B cell (primary cell): ENCODE measurements around the gene SCAI. TPM values are rescaled to one million over a fixed set of nuclear protein-coding genes. Genes with fewer than 3 reads are reported as not detected.
A peak's percentile ranks its signal among the peaks of the same experiment; 100 is the strongest.

Source experiments
- ATAC-seq: fragments of 200-7000 bp; cut with Tn5 transposase; one replicate; pipeline ENCODE4 v1.10.0; 2021; ENCODE audit warnings: low read depth, mild to moderate bottlenecking, moderate number of reproducible peaks, moderate library complexity
- CTCF ChIA-PET: fragments of 350-600 bp; sonication (Branson Sonifier 250); formaldehyde crosslinking; loops from one replicate; lab custom pipeline; 2021; ENCODE audit warnings: antibody characterized with exemption, inconsistent platforms; lab: Charles Lee
- POLR2A ChIA-PET: fragments of 350-600 bp; sonication (Branson Sonifier 250); formaldehyde crosslinking; loops from one replicate; lab custom pipeline; 2021; ENCODE audit warnings: antibody characterized with exemption; lab: Charles Lee
- DNase-seq: peaks from one replicate; pipeline ENCODE4 v3.0.0; 2013
- H2AFZ ChIP-seq: 2 replicates; pipeline ENCODE4 v1.6.1; 2012; ENCODE audit warnings: mild to moderate bottlenecking, low read depth, low read length; ENCODE audit not compliant: insufficient read depth, poor library complexity, severe bottlenecking
- H3K27ac ChIP-seq, 2 donors: 1 replicate in 1 of 2; 2 replicates in 1 of 2; pipeline ENCODE4 v1.5.1; 2012 to 2013; ENCODE audit warnings: low read length in 2 of 2, mild to moderate bottlenecking in 2 of 2, moderate library complexity in 1 of 2
- H3K27me3 ChIP-seq, 4 experiments: fragments of 200-600 bp in 1 of 4; sonication (generic) in 1 of 4; replicated peaks in 1 of 4; 1 replicate in 2 of 4; 2 replicates in 2 of 4; pipeline versions ENCODE4 v1.6.1 to v1.7.0; 2013 to 2016; ENCODE audit warnings: low read length in 3 of 4, mild to moderate bottlenecking in 2 of 4, mixed read lengths in 1 of 4, moderate library complexity in 1 of 4; ENCODE audit not compliant: insufficient read depth in 4 of 4, control insufficient read depth in 3 of 4; ENCODE audit errors: control extremely low read depth in 1 of 4
- H3K36me3 ChIP-seq, 2 experiments: replicated peaks in 1 of 2; 1 replicate in 1 of 2; 2 replicates in 1 of 2; pipeline versions ENCODE4 v1.6.1 to v1.7.1; 2013; ENCODE audit warnings: low read length in 1 of 2; ENCODE audit not compliant: insufficient read depth in 2 of 2, control insufficient read depth in 1 of 2; ENCODE audit errors: control extremely low read depth in 1 of 2, extremely low read depth in 1 of 2
- H3K4me1 ChIP-seq, 2 donors: fragments of 200-600 bp in 1 of 2; sonication (generic) in 1 of 2; 1 replicate in 1 of 2; 2 replicates in 1 of 2; pipeline versions ENCODE4 v1.5.1 to v1.6.1; 2013 to 2017; ENCODE audit warnings: low read length in 2 of 2; ENCODE audit not compliant: control insufficient read depth in 2 of 2, insufficient read depth in 2 of 2
- H3K4me2 ChIP-seq: replicated peaks from 2 replicates; pipeline ENCODE3; 2012; ENCODE audit warnings: mild to moderate bottlenecking, low read depth, low read length; ENCODE audit not compliant: poor library complexity, severe bottlenecking
- H3K4me3 ChIP-seq, 5 experiments: fragments of 200-600 bp in 1 of 5; sonication (generic) in 1 of 5; 1 replicate in 3 of 5; 2 replicates in 2 of 5; pipeline versions ENCODE4 v1.5.1 to v1.7.0; 2011 to 2016; ENCODE audit warnings: low read length in 4 of 5, mild to moderate bottlenecking in 4 of 5, low read depth in 2 of 5, control low read depth in 1 of 5, moderate library complexity in 1 of 5; ENCODE audit not compliant: insufficient read depth in 1 of 5; ENCODE audit errors: control extremely low read depth in 1 of 5, extremely low read depth in 1 of 5
- H3K79me2 ChIP-seq: fragments of 200-600 bp; sonication (generic); one replicate; pipeline ENCODE4 v1.6.0; 2016; ENCODE audit warnings: low read length; ENCODE audit not compliant: control insufficient read depth, insufficient read depth
- H3K9ac ChIP-seq: fragments of 200-600 bp; sonication (generic); 2 replicates; pipeline ENCODE4 v1.6.1; 2017; ENCODE audit warnings: mild to moderate bottlenecking, low read length, moderate library complexity
- H3K9me3 ChIP-seq, 3 donors: one replicate each; pipeline versions ENCODE4 v1.6.1 to v1.7.1; 2013; ENCODE audit warnings: low read length in 2 of 3; ENCODE audit not compliant: control insufficient read depth in 2 of 3, insufficient read depth in 1 of 3; ENCODE audit errors: control extremely low read depth in 1 of 3
- H4K20me1 ChIP-seq: 2 replicates; pipeline ENCODE4 v1.6.0; 2012; ENCODE audit warnings: mild to moderate bottlenecking, low read length; ENCODE audit not compliant: insufficient read depth, control insufficient read depth, poor library complexity, severe bottlenecking
- H3K27ac Mint-ChIP-seq: one replicate; pipeline ENCODE4 v1.8.0; 2021; ENCODE audit warnings: mixed read lengths
- H3K27me3 Mint-ChIP-seq: one replicate; pipeline ENCODE4 v1.8.0; 2021; ENCODE audit warnings: mixed read lengths
- H3K4me1 Mint-ChIP-seq: one replicate; pipeline ENCODE4 v1.8.0; 2021; ENCODE audit warnings: mixed read lengths
- H3K4me3 Mint-ChIP-seq: one replicate; pipeline ENCODE4 v1.8.0; 2021; ENCODE audit warnings: mixed read lengths
- H3K9me3 Mint-ChIP-seq: one replicate; pipeline ENCODE4 v1.8.0; 2022; ENCODE audit warnings: mixed read lengths; ENCODE audit not compliant: insufficient read depth
- CTCF ChIP-seq: fragments of 200-600 bp; IDR thresholded peaks from one replicate; pipeline ENCODE4 v1.8.0; 2022; ENCODE audit warnings: antibody characterized with exemption, mild to moderate bottlenecking
- EZH2 ChIP-seq: IDR thresholded peaks from 2 replicates; pipeline ENCODE4 v1.6.1; 2012; ENCODE audit warnings: borderline replicate concordance, low read depth, mild to moderate bottlenecking, moderate library complexity, low read length; ENCODE audit not compliant: insufficient read depth, poor library complexity, severe bottlenecking
- WGBS: methylation state at CpG from one replicate; pipeline ENCODE4 v1.1.5; 2013; ENCODE audit warnings: missing lambda C conversion rate; ENCODE audit not compliant: insufficient coverage; 5-methylcytosine and 5-hydroxymethylcytosine counted together
- intact Hi-C: fragments of 100-400 bp; cut with micrococcal nuclease; formaldehyde crosslinking; loops from one replicate; pipeline ENCODE4 v1.10.0; 2022
- polyA plus RNA-seq: library from polyadenylated mRNA; depleted of rRNA; stranded (reverse); fragments of >200 nt; gene quantifications from 2 replicates; pipeline ENCODE4 v1.2.3, GENCODE V29; 2012
- total RNA-seq, 2 donors: library from RNA; stranded (reverse); fragments of 120-200 nt in 1 of 2; gene quantifications; 1 replicate in 1 of 2; 2 replicates in 1 of 2; pipeline versions ENCODE4 v1.2.3 to v1.2.4, GENCODE V29; 2013 to 2022

Gene SCAI
- total and polyA plus RNA-seq, 2 donors (not counting 1 experiment from before 2014, with no cell fraction given), result 3.8 to 19.8 TPM

GRCh38 chr9:124894035-124894740 lies 249.1 kb downstream of the SCAI start:
- H2AFZ ChIP-seq, result no peak overlapping the region

More at GRCh38 chr9:124894035-124894740, 249.1 kb downstream of the SCAI start:
- Histone ChIP-seq H3K4me3 (no peak overlapping the region), H3K27me3 (no peaks in the 10 kb centered on the region), H4K20me1 (peaks cover 6% of the 10 kb centered on the region), H3K4me2 (no peak overlapping the region), H3K4me1 (no peaks in the 10 kb centered on the region), H3K27ac (no peak overlapping the region), H3K9me3 (no peaks in the 10 kb centered on the region), H3K79me2 (peaks cover 11% of the 10 kb centered on the region), H3K36me3 (peaks cover 0 to 54% of the 10 kb centered on the region in 2 experiments), H3K9ac (no peak overlapping the region)
- no peaks in the 10 kb centered on the region for H3K27me3 Mint-ChIP-seq
- ChIA-PET CTCF (interaction anchor here (0.6 to 2.5 kb wide), 13 partner anchors 12 to 145 kb away, joined by 3 to 23 read pairs (median 5); partner anchors contain the start of genes ARPC5L, NR6A1, RPL35 and WDR38), POLR2A (no interaction called here)
- H3K4me3 Mint-ChIP-seq, result no peak overlapping the region
- TF ChIP-seq CTCF (no peak), EZH2 (no peak)
- DNase-seq, result no peak
- 87% methylated on average over 3 of the region's 9 CpGs for WGBS
- H3K9me3 Mint-ChIP-seq, result no peaks in the 10 kb centered on the region
- peak overlapping the region; percentile 18 for H3K27ac Mint-ChIP-seq
- intact Hi-C loops, result loop anchor here (1.0 to 5.0 kb wide), 2 partner anchors 42 to 120 kb away; partner anchors contain the start of gene WDR38
- ATAC-seq, result no peak
- H3K4me1 Mint-ChIP-seq, result peaks cover 4% of the 10 kb centered on the region

Other genes with a start within 250 kb of the SCAI start
- 24.6 and 26.2 TPM in 2 replicates for gene GOLGA1, start 202.4 kb downstream of the SCAI start, total RNA-seq
- 13.4 and 18.3 TPM in 2 replicates for gene GOLGA1, start 202.4 kb downstream of the SCAI start, polyA plus RNA-seq
- gene PPP6C, start 46.3 kb upstream of the SCAI start, total RNA-seq, result 36.1 and 38.6 TPM in 2 replicates
- gene PPP6C, start 46.3 kb upstream of the SCAI start, polyA plus RNA-seq, result 12.1 and 15.9 TPM in 2 replicates
- 9.0 and 11.6 TPM in 2 replicates for gene RABEPK, start 57.0 kb upstream of the SCAI start, total RNA-seq
- 8.8 and 12.2 TPM in 2 replicates for gene RABEPK, start 57.0 kb upstream of the SCAI start, polyA plus RNA-seq
- gene HSPA5, start 97.8 kb upstream of the SCAI start, total RNA-seq, result 40.1 and 42.6 TPM in 2 replicates
- 94.5 and 141 TPM in 2 replicates for gene HSPA5, start 97.8 kb upstream of the SCAI start, polyA plus RNA-seq
- gene GAPVD1, start 118.3 kb upstream of the SCAI start, total RNA-seq, result 61.2 and 65.3 TPM in 2 replicates
- 11.8 and 14.7 TPM in 2 replicates for gene GAPVD1, start 118.3 kb upstream of the SCAI start, polyA plus RNA-seq